HepG2 (cell line): ENCODE results near the gene FAM174C. TPM values are rescaled to one million over a fixed set of nuclear protein-coding genes. Genes with fewer than 3 reads are reported as not detected.

Experiments used
- ATAC-seq: fragments of 200-7000 bp; cut with Tn5 transposase; 3 replicates; pipeline ENCODE4 v1.9.1; 2020; ENCODE audit warnings: mild to moderate bottlenecking, moderate library complexity
- BruUV-seq: library from RNA; stranded (reverse); fragments of 400-500 nt; replicated peaks from 2 replicates; lab custom pipeline; 2021; lab: Mats Ljungman, UMichigan
- CTCF ChIA-PET: fragments of 300-600 bp; formaldehyde crosslinking; extraction: SDS; loops from one replicate; lab custom pipeline; 2021; ENCODE audit warnings: low total read pairs, inconsistent platforms, low intra/inter-chr PET ratio; lab: Yijun Ruan, JAX
- POLR2A ChIA-PET: fragments of 350-600 bp; sonication (Branson Sonifier 250); formaldehyde crosslinking; loops from one replicate; lab custom pipeline; 2020; ENCODE audit warnings: antibody characterized with exemption, inconsistent platforms; lab: Yijun Ruan, JAX
- DNase-seq: peaks from one replicate; pipeline ENCODE4 v3.0.0-alpha.2; 2015; ENCODE audit warnings: low spot score
- FAIRE-seq: peaks from 3 replicates; lab custom pipeline; 2011; peaks lifted over from hg19 to GRCh38; lab: Jason Lieb, UNC
- H2AFZ ChIP-seq: one replicate; pipeline ENCODE4 v1.6.1; 2011; ENCODE audit warnings: low read length, inconsistent platforms
- H3K27ac ChIP-seq: fragments of 300-600 bp; 3 replicates; pipeline ENCODE4 v1.8.0; 2011; ENCODE audit warnings: mixed run types, mild to moderate bottlenecking, mixed read lengths, low read length, inconsistent platforms; ENCODE audit not compliant: insufficient read depth; ENCODE audit errors: extremely low read length
- H3K27me3 ChIP-seq, 2 experiments: fragments of 200-600 bp in 1 of 2; 2 replicates in 1 of 2; 3 replicates in 1 of 2; pipeline versions ENCODE4 v1.6.0 to v1.8.0; 2011; ENCODE audit warnings: low read length in 2 of 2, mild to moderate bottlenecking in 2 of 2, moderate library complexity in 2 of 2, inconsistent platforms in 1 of 2; ENCODE audit not compliant: insufficient read depth in 2 of 2, control insufficient read depth in 1 of 2
- H3K36me3 ChIP-seq, 2 experiments: fragments of 200-600 bp in 1 of 2; replicated peaks in 1 of 2; 2 replicates in 1 of 2; 3 replicates in 1 of 2; pipeline versions ENCODE4 v1.5.1 to v1.8.0; 2011; ENCODE audit warnings: low read length in 2 of 2, inconsistent platforms in 1 of 2; ENCODE audit not compliant: insufficient read depth in 2 of 2, control insufficient read depth in 1 of 2
- H3K4me1 ChIP-seq: 2 replicates; pipeline ENCODE4 v1.5.1; 2012; ENCODE audit warnings: low read length, inconsistent platforms; ENCODE audit not compliant: insufficient read depth
- H3K4me2 ChIP-seq: 2 replicates; pipeline ENCODE4 v1.6.0; 2011; ENCODE audit warnings: low read depth, low read length, inconsistent platforms
- H3K4me3 ChIP-seq, 3 experiments: fragments of 200-600 bp in 1 of 3; sonication (generic), shearing (Covaris generic) in 1 of 3; replicated peaks in 1 of 3; 2 replicates each; pipeline ENCODE4 v1.5.1; 2011 to 2016; ENCODE audit warnings: low read length in 3 of 3, inconsistent platforms in 2 of 3, low read depth in 2 of 3, mild to moderate bottlenecking in 2 of 3, control low read depth in 1 of 3, mixed read lengths in 1 of 3; ENCODE audit not compliant: insufficient read depth in 1 of 3
- H3K79me2 ChIP-seq: one replicate; pipeline ENCODE4 v1.6.1; 2011; ENCODE audit warnings: low read length, inconsistent platforms; ENCODE audit not compliant: insufficient read depth
- H3K9ac ChIP-seq: 2 replicates; pipeline ENCODE4 v1.6.0; 2011; ENCODE audit warnings: mild to moderate bottlenecking, low read depth, low read length, inconsistent platforms; ENCODE audit not compliant: insufficient read depth
- H3K9me3 ChIP-seq: 2 replicates; pipeline ENCODE4 v1.5.1; 2012; ENCODE audit warnings: mild to moderate bottlenecking, low read length
- H4K20me1 ChIP-seq: 2 replicates; pipeline ENCODE4 v1.6.0; 2011; ENCODE audit warnings: inconsistent platforms, mild to moderate bottlenecking, low read length, moderate library complexity; ENCODE audit not compliant: insufficient read depth
- ATF1 ChIP-seq: IDR thresholded peaks from 2 replicates; pipeline ENCODE4 v1.6.1; 2016; ENCODE audit warnings: mild to moderate bottlenecking, control low read depth
- DMAP1 ChIP-seq: IDR thresholded peaks from 2 replicates; pipeline ENCODE4 v1.6.1; 2016
- JARID2 ChIP-seq: sonication (generic); formaldehyde crosslinking; IDR thresholded peaks from 2 replicates; pipeline ENCODE4 v1.8.1; 2023; ENCODE audit warnings: missing genetic modification reagents, inconsistent platforms; ENCODE audit not compliant: insufficient replicate concordance
- KAT2B ChIP-seq: fragments of 150-350 bp; IDR thresholded peaks from 2 replicates; pipeline ENCODE4 v1.6.1; 2014; ENCODE audit warnings: low read depth, low read length, borderline replicate concordance
- KDM5A ChIP-seq: fragments of 200-600 bp; sonication (generic); IDR thresholded peaks from 2 replicates; pipeline ENCODE4 v1.7.0; 2018; ENCODE audit warnings: antibody characterized with exemption, mild to moderate bottlenecking, low read length, borderline replicate concordance
- NFKBIZ ChIP-seq: IDR thresholded peaks from 2 replicates; pipeline ENCODE4 v1.6.1; 2018; ENCODE audit warnings: missing genetic modification reagents, missing compliant biosample characterization
- RFX3 ChIP-seq: IDR thresholded peaks from 2 replicates; pipeline ENCODE4 v1.6.1; 2016; ENCODE audit warnings: missing biosample characterization, missing genetic modification reagents
- SCMH1 ChIP-seq: sonication (generic); formaldehyde crosslinking; IDR thresholded peaks from 2 replicates; pipeline ENCODE4 v1.9.0; 2021; ENCODE audit warnings: missing genetic modification reagents, mild to moderate bottlenecking, borderline replicate concordance
- SUZ12 ChIP-seq: fragments of 150-350 bp; IDR thresholded peaks from 2 replicates; pipeline ENCODE4 v1.6.1; 2014; ENCODE audit warnings: low read depth, low read length
- ZC3H13 ChIP-seq: sonication (generic); formaldehyde crosslinking; IDR thresholded peaks from 2 replicates; pipeline ENCODE4 v1.8.1; 2023; ENCODE audit warnings: mild to moderate bottlenecking, missing genetic modification reagents, moderate library complexity
- ZFP82 ChIP-seq: sonication (generic); formaldehyde crosslinking; IDR thresholded peaks from 2 replicates; pipeline ENCODE4 v1.5.1; 2020; ENCODE audit warnings: mild to moderate bottlenecking, missing genetic modification reagents, borderline replicate concordance
- ZNF205 ChIP-seq: IDR thresholded peaks from 2 replicates; pipeline ENCODE4 v1.6.1; 2018; ENCODE audit warnings: missing biosample characterization, missing genetic modification reagents
- ZNF264 ChIP-seq: sonication (generic); formaldehyde crosslinking; IDR thresholded peaks from 2 replicates; pipeline ENCODE4 v1.4.0; 2020; ENCODE audit warnings: missing genetic modification reagents
- ZNF644 ChIP-seq: IDR thresholded peaks from 2 replicates; pipeline ENCODE4 v1.6.1; 2016; ENCODE audit warnings: low read depth
- ZNF670 ChIP-seq: sonication (generic); formaldehyde crosslinking; IDR thresholded peaks from 2 replicates; pipeline ENCODE4 v1.8.0; 2022; ENCODE audit warnings: mild to moderate bottlenecking, missing genetic modification reagents, borderline replicate concordance
- ZNF768 ChIP-seq: sonication (generic); formaldehyde crosslinking; IDR thresholded peaks from 2 replicates; pipeline ENCODE4 v1.4.0; 2020; ENCODE audit warnings: missing genetic modification reagents
- ZNF777 ChIP-seq: sonication (generic); formaldehyde crosslinking; IDR thresholded peaks from 2 replicates; pipeline ENCODE4 v1.4.0; 2020; ENCODE audit warnings: missing genetic modification reagents
- ZNF780A ChIP-seq: sonication (generic); formaldehyde crosslinking; IDR thresholded peaks from 2 replicates; pipeline ENCODE4 v1.8.0; 2022; ENCODE audit warnings: mild to moderate bottlenecking, missing genetic modification reagents, moderate library complexity
- WGBS: methylation state at CpG from one replicate; pipeline ENCODE4 v1.1.6; 2017; ENCODE audit warnings: low lambda C conversion rate; 5-methylcytosine and 5-hydroxymethylcytosine counted together
- in situ Hi-C: cut with HindIII; loops from 2 replicates; pipeline ENCODE4 v1.10.0; 2017; ENCODE audit warnings: low pct_unique_long_range_greater_than_20kb; ENCODE audit not compliant: extremely low pct_ligation_motif_present
- intact Hi-C: fragments of 100-400 bp; cut with micrococcal nuclease; formaldehyde crosslinking; loops from one replicate; pipeline ENCODE4 v1.10.0; 2022; ENCODE audit not compliant: unreplicated experiment
- polyA plus RNA-seq, 8 experiments: library from polyadenylated mRNA; depleted of rRNA in 3 of 8; stranded (reverse) in 7 of 8; unstranded in 1 of 8; fragments of >200 nt; fragmentation: Illumina TruSeq in 4 of 8; extraction: Trizol in 4 of 8; gene quantifications; 2 replicates each; pipeline versions ENCODE4 v1.2.1 to v1.2.3, GENCODE V29; 2011 to 2016; ENCODE audit warnings: low read depth in 4 of 8, missing spikeins in 1 of 8, mixed read lengths in 1 of 8; ENCODE audit not compliant: insufficient read depth in 1 of 8
- total RNA-seq, 5 experiments: library from RNA; depleted of rRNA; stranded (reverse); fragments of >200 nt; fragmentation: Illumina TruSeq; extraction: Trizol; gene quantifications; 2 replicates each; pipeline ENCODE4 v1.2.3, GENCODE V29; 2016; ENCODE audit warnings: low read depth in 1 of 5
- TF ChIP-seq, protein P1 (sequence below): sonication (generic); formaldehyde crosslinking; IDR thresholded peaks from 2 replicates; pipeline ENCODE4 v1.4.0; 2020; ENCODE audit warnings: missing genetic modification reagents
- TF ChIP-seq, protein P2 (sequence below): IDR thresholded peaks from 2 replicates; pipeline ENCODE4 v1.6.1; 2016; ENCODE audit warnings: missing genetic modification reagents, missing compliant biosample characterization
- TF ChIP-seq, protein P3 (sequence below): sonication (generic); formaldehyde crosslinking; IDR thresholded peaks from 2 replicates; pipeline ENCODE4 v1.8.1; 2022; ENCODE audit warnings: low read depth, mild to moderate bottlenecking, missing genetic modification reagents

FAM174C gene
- total and polyA plus RNA-seq, 2 of the 13 experiments (the other 11 are each of a cell fraction or from before 2014, with no cell fraction given): 19.5 to 31.3 TPM

DNA sequence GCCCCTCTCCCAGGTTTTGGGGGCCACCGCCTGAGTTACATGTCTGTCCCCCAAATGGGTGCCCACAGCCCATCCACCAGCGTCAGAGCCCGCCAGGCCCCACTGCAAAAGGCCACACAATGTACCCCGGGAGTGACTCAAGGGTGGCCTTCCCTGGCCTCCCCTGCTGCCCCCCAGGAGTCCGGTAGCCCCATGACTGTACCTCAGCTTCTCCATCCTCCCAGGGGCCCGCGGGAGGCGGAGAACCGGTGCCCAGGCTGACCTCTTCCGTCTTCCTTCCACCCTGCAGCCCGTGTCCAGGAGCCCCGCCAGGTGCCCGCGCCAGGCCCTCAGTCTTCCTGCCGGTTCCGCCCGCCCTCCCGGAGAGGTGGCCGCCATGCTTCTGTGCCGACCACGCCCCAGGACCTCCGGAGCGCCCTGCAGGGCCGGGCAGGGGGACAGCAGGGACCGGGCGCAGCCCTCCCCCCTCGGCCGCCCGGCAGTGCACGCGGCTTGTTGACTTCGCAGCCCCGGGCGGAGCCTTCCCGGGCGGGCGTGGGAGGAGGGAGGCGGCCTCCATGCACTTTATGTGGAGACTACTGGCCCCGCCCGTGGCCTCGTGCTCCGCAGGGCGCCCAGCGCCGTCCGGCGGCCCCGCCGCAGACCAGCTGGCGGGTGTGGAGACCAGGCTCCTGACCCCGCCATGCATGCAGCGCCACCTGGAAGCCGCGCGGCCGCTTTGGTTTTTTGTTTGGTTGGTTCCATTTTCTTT lies 47.9 kb upstream of the FAM174C start:
- H3K27ac ChIP-seq: no peak overlapping the region
- ATAC-seq: no peak
- H3K27me3 ChIP-seq: no peaks in the 10 kb centered on the region
- ChIA-PET POLR2A (no interaction called here), CTCF (no interaction called here)
- intact Hi-C loops (no loop called here), in situ Hi-C loops (no loop called here)
- no TSS peak for BruUV-seq
- H3K9me3 ChIP-seq: no peaks in the 10 kb centered on the region
- peaks cover 17% of the 10 kb centered on the region for H3K4me1 ChIP-seq
- no peaks in the 10 kb centered on the region for H3K79me2 ChIP-seq
- DNase-seq: no peak
- WGBS: 96% methylated on average over 41 of the region's 56 CpGs
- no peak for FAIRE-seq
- H3K4me3 ChIP-seq: no peak overlapping the region
- no peak overlapping the region for H3K9ac ChIP-seq
- no peak overlapping the region for H2AFZ ChIP-seq
- peaks cover 9 to 14% of the 10 kb centered on the region in 2 experiments; a peak in 3 of 5 replicates for H3K36me3 ChIP-seq
- no peaks in the 10 kb centered on the region for H4K20me1 ChIP-seq
- no peak overlapping the region for H3K4me2 ChIP-seq
- TF ChIP-seq JARID2 (CRISPR knock-in tag): no peak
- TF ChIP-seq SCMH1 (CRISPR knock-in tag): no peak
- TF ChIP-seq KAT2B: no peak
- TF ChIP-seq, protein P1, sequence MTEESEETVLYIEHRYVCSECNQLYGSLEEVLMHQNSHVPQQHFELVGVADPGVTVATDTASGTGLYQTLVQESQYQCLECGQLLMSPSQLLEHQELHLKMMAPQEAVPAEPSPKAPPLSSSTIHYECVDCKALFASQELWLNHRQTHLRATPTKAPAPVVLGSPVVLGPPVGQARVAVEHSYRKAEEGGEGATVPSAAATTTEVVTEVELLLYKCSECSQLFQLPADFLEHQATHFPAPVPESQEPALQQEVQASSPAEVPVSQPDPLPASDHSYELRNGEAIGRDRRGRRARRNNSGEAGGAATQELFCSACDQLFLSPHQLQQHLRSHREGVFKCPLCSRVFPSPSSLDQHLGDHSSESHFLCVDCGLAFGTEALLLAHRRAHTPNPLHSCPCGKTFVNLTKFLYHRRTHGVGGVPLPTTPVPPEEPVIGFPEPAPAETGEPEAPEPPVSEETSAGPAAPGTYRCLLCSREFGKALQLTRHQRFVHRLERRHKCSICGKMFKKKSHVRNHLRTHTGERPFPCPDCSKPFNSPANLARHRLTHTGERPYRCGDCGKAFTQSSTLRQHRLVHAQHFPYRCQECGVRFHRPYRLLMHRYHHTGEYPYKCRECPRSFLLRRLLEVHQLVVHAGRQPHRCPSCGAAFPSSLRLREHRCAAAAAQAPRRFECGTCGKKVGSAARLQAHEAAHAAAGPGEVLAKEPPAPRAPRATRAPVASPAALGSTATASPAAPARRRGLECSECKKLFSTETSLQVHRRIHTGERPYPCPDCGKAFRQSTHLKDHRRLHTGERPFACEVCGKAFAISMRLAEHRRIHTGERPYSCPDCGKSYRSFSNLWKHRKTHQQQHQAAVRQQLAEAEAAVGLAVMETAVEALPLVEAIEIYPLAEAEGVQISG (CRISPR knock-in tag): no peak
- no peak for TF ChIP-seq KDM5A
- peak; percentile 30; the same call in 1 of the 2 replicates for TF ChIP-seq ZC3H13
- no peak for TF ChIP-seq ZNF644 (CRISPR knock-in tag)
- TF ChIP-seq ATF1: no peak
- no peak for TF ChIP-seq ZNF777 (CRISPR knock-in tag)
- TF ChIP-seq ZNF205 (CRISPR knock-in tag): no peak
- no peak for TF ChIP-seq ZNF264 (CRISPR knock-in tag)
- TF ChIP-seq, protein P2, sequence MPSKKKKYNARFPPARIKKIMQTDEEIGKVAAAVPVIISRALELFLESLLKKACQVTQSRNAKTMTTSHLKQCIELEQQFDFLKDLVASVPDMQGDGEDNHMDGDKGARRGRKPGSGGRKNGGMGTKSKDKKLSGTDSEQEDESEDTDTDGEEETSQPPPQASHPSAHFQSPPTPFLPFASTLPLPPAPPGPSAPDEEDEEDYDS (CRISPR knock-in tag): no peak
- no peak for TF ChIP-seq ZFP82 (CRISPR knock-in tag)
- TF ChIP-seq ZNF768: no peak
- no peak for TF ChIP-seq DMAP1
- no peak for TF ChIP-seq ZNF670
- TF ChIP-seq, protein P3, sequence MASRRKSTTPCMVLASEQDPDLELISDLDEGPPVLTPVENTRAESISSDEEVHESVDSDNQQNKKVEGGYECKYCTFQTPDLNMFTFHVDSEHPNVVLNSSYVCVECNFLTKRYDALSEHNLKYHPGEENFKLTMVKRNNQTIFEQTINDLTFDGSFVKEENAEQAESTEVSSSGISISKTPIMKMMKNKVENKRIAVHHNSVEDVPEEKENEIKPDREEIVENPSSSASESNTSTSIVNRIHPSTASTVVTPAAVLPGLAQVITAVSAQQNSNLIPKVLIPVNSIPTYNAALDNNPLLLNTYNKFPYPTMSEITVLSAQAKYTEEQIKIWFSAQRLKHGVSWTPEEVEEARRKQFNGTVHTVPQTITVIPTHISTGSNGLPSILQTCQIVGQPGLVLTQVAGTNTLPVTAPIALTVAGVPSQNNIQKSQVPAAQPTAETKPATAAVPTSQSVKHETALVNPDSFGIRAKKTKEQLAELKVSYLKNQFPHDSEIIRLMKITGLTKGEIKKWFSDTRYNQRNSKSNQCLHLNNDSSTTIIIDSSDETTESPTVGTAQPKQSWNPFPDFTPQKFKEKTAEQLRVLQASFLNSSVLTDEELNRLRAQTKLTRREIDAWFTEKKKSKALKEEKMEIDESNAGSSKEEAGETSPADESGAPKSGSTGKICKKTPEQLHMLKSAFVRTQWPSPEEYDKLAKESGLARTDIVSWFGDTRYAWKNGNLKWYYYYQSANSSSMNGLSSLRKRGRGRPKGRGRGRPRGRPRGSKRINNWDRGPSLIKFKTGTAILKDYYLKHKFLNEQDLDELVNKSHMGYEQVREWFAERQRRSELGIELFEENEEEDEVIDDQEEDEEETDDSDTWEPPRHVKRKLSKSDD (CRISPR knock-in tag): 0 out of 2 replicates have a peak, but pooled peaks have one; percentile 46
- no peak for TF ChIP-seq NFKBIZ (CRISPR knock-in tag)
- no peak for TF ChIP-seq ZNF780A
- TF ChIP-seq SUZ12: no peak
- TF ChIP-seq RFX3 (CRISPR knock-in tag): no peak
